HL-60 (cell line): ENCODE measurements around the gene PAK4.

Experiments used
- GABPA ChIP-seq: IDR thresholded peaks from 2 replicates; pipeline ENCODE4 v1.6.1; 2012; ENCODE audit warnings: low read depth
- POLR2AphosphoS5 ChIP-seq: IDR thresholded peaks from 2 replicates; pipeline ENCODE4 v1.6.1; 2012; ENCODE audit warnings: low read depth
- SPI1 ChIP-seq: IDR thresholded peaks from 2 replicates; pipeline ENCODE4 v1.6.1; 2012; ENCODE audit warnings: low read depth, mild to moderate bottlenecking, borderline replicate concordance
- TF ChIP-seq, protein P1 (sequence below): IDR thresholded peaks from one replicate; pipeline ENCODE4 v1.5.1; 2011; ENCODE audit warnings: low read length, control low read depth, inconsistent platforms; ENCODE audit not compliant: insufficient read depth
- TF ChIP-seq, protein P2 (sequence below): IDR thresholded peaks from 2 replicates; pipeline ENCODE4 v1.6.1; 2012; ENCODE audit warnings: low read depth; ENCODE audit not compliant: insufficient replicate concordance

DNA sequence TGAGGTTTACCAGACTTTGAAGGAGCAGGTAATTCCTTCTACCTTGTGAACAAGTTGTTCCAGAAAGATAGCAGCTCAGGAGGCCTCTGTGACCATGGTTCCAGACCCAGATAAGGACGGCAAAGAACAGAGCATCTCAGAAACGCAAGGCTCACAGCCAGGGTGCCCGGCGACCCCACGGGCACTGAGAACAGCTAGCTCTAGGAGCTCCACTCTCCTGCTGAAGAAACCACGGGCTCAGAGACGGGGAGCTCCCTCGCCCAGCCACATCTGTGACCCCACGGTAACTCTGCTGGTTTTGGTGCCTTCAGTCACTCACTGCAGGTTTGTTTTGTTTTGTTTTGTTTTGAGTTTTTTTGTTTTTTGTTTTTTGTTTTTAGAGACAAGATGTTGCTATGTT lies 55.2 kb downstream of the PAK4 start:
- TF ChIP-seq, protein P1, sequence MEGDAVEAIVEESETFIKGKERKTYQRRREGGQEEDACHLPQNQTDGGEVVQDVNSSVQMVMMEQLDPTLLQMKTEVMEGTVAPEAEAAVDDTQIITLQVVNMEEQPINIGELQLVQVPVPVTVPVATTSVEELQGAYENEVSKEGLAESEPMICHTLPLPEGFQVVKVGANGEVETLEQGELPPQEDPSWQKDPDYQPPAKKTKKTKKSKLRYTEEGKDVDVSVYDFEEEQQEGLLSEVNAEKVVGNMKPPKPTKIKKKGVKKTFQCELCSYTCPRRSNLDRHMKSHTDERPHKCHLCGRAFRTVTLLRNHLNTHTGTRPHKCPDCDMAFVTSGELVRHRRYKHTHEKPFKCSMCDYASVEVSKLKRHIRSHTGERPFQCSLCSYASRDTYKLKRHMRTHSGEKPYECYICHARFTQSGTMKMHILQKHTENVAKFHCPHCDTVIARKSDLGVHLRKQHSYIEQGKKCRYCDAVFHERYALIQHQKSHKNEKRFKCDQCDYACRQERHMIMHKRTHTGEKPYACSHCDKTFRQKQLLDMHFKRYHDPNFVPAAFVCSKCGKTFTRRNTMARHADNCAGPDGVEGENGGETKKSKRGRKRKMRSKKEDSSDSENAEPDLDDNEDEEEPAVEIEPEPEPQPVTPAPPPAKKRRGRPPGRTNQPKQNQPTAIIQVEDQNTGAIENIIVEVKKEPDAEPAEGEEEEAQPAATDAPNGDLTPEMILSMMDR: no peak
- TF ChIP-seq POLR2AphosphoS5 (no peak), GABPA (no peak), SPI1 (no peak)
- TF ChIP-seq, protein P2, sequence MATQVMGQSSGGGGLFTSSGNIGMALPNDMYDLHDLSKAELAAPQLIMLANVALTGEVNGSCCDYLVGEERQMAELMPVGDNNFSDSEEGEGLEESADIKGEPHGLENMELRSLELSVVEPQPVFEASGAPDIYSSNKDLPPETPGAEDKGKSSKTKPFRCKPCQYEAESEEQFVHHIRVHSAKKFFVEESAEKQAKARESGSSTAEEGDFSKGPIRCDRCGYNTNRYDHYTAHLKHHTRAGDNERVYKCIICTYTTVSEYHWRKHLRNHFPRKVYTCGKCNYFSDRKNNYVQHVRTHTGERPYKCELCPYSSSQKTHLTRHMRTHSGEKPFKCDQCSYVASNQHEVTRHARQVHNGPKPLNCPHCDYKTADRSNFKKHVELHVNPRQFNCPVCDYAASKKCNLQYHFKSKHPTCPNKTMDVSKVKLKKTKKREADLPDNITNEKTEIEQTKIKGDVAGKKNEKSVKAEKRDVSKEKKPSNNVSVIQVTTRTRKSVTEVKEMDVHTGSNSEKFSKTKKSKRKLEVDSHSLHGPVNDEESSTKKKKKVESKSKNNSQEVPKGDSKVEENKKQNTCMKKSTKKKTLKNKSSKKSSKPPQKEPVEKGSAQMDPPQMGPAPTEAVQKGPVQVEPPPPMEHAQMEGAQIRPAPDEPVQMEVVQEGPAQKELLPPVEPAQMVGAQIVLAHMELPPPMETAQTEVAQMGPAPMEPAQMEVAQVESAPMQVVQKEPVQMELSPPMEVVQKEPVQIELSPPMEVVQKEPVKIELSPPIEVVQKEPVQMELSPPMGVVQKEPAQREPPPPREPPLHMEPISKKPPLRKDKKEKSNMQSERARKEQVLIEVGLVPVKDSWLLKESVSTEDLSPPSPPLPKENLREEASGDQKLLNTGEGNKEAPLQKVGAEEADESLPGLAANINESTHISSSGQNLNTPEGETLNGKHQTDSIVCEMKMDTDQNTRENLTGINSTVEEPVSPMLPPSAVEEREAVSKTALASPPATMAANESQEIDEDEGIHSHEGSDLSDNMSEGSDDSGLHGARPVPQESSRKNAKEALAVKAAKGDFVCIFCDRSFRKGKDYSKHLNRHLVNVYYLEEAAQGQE: no peak
